Measurements from ENCODE around the gene PRKAG2. TPM values are rescaled to one million over a fixed set of nuclear protein-coding genes. Genes with fewer than 3 reads are reported as not detected.

The PRKAG2 gene
- total and polyA plus RNA-seq, 4 donors = 17.5 to 33.3 (median 23.9) TPM

DNA sequence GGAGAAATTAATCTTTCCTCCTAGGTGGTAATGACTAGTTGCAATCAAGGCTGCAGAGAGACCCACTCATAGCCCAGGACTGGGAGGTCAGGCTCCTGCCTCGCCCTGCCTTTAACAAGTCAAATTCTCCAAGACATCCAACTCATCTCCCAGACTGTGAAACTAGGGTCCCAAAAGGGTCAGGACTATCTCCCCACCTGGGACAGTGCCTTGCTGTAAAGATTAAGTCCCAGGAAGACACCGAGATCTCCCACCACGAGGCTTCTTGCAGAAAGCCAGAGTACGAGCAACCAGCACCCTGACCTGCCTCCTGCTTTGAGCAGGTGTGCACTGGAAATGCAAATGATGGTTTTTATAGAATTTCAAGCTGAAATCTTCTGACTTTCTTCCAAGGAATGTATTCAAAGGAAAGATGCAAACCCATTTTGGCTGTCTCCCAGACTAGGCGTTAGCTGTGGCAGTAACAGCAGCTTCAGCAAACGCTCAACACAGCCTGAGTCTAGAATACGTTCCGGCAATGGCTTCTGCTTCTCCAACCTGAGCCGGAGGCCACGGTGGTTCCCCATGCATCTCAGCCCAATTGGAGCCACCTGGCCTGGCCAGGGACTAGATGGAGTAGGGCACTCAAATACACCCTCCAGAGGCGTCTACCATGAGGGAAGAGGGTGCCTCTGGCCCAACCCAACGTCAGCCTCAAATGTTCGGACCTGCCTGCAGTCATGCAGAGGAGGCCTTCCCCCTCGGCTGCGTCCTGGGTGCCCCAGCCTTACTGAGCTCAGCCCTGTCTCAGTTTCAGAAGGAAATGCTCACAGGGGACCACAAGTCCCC is 170.4 kb downstream of the PRKAG2 start:
- Histone ChIP-seq H3K36me3 (ENCODE audit: control insufficient read depth in 4 of 4, insufficient read depth in 4 of 4, low read length in 4 of 4) (no peaks in the 10 kb centered on the region), H3K4me3 (no peak overlapping the region), H3K9me3 (ENCODE audit: control insufficient read depth in 4 of 4, insufficient read depth in 3 of 4, low read length in 3 of 4) (no peaks in the 10 kb centered on the region), H3K4me1 (ENCODE audit: control insufficient read depth in 5 of 5, insufficient read depth in 5 of 5, low read length in 5 of 5) (peaks cover 0 to 11% (median 4%) of the 10 kb centered on the region in 5 donors), H3K27me3 (ENCODE audit: control insufficient read depth in 3 of 3, insufficient read depth in 3 of 3, low read length in 2 of 3) (peaks cover 0 to 3% (median 0%) of the 10 kb centered on the region in 3 donors), H3K9ac (ENCODE audit: insufficient read depth in 1 of 2, low read length in 2 of 2) (no peak overlapping the region), H3K27ac (ENCODE audit: low read depth in 1 of 2, low read length in 1 of 2) (peak overlapping the region; percentile 17 to 75)
- WGBS, 2 donors = 84 to 91% methylated on average over 15 of the region's 15 CpGs
- ATAC-seq (ENCODE audit: insufficient read depth, low FRiP score) (no peak), DNase-seq (no peak)
- TF ChIP-seq, protein P1, sequence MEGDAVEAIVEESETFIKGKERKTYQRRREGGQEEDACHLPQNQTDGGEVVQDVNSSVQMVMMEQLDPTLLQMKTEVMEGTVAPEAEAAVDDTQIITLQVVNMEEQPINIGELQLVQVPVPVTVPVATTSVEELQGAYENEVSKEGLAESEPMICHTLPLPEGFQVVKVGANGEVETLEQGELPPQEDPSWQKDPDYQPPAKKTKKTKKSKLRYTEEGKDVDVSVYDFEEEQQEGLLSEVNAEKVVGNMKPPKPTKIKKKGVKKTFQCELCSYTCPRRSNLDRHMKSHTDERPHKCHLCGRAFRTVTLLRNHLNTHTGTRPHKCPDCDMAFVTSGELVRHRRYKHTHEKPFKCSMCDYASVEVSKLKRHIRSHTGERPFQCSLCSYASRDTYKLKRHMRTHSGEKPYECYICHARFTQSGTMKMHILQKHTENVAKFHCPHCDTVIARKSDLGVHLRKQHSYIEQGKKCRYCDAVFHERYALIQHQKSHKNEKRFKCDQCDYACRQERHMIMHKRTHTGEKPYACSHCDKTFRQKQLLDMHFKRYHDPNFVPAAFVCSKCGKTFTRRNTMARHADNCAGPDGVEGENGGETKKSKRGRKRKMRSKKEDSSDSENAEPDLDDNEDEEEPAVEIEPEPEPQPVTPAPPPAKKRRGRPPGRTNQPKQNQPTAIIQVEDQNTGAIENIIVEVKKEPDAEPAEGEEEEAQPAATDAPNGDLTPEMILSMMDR (IDR thresholded peaks at IDR 0.05; ENCODE audit: control extremely low read depth, extremely low read depth) = no peak

- H3K27me3 ChIP-seq (ENCODE audit: control insufficient read depth in 3 of 3, insufficient read depth in 3 of 3, low read length in 2 of 3) = peaks cover 0 to 3% (median 0%) of the 10 kb centered on the region in 3 donors
- no peak overlapping the region for H3K9ac ChIP-seq (ENCODE audit: insufficient read depth in 1 of 2, low read length in 2 of 2)
- peak overlapping the region; percentile 37 to 75 for H3K27ac ChIP-seq (ENCODE audit: low read depth in 1 of 2, low read length in 1 of 2)
- H3K4me1 ChIP-seq (ENCODE audit: control insufficient read depth in 5 of 5, insufficient read depth in 5 of 5, low read length in 5 of 5) = peaks cover 0 to 11% (median 4%) of the 10 kb centered on the region in 5 donors
- TF ChIP-seq, protein P1 (IDR thresholded peaks at IDR 0.05; ENCODE audit: control extremely low read depth, extremely low read depth) = peak; percentile 17
- no peak overlapping the region for H3K4me3 ChIP-seq
- DNase-seq (peak; percentile 52 to 72 (median 58)), ATAC-seq (ENCODE audit: insufficient read depth, low FRiP score) (peak; percentile 63)
- 23 to 24% methylated on average over 7 of the region's 7 CpGs for WGBS, 2 donors
- H3K36me3 ChIP-seq (ENCODE audit: control insufficient read depth in 4 of 4, insufficient read depth in 4 of 4, low read length in 4 of 4) = no peaks in the 10 kb centered on the region
- H3K9me3 ChIP-seq (ENCODE audit: control insufficient read depth in 4 of 4, insufficient read depth in 3 of 4, low read length in 3 of 4) = no peaks in the 10 kb centered on the region
Measured at GRCh38 chr7:151705636-151706276, 171.2 kb downstream of the PRKAG2 start.

DNA sequence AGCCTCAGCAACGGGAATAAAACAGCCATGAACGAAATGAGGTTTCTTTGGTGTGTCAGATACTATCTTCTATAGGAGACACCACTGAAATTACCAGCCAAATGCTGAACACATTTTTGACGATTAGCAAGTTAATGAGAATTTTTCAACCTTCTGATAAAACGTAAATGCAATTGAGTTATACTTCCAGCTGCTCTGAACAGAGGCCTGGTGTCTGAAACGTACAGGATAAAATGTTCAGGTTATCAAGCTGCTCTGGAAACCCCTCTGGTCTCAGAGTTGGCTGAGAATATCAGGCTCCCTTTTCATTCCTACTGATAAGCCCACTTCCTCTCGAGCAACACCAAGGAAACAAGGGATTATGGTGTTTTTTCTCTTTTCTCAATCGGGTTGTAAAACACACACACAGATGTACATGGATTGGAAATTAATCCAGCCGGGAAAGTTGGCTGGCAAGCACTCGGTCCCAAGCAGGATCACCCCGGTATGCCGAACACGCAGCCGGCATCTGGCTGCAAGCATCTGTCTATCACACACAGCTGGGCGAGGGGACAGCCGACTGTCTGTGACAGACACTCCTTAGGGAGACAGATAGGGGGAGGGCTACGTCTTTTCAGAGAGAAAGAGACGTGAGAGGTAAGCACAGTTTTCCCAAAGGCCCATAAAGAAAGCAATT is 171.8 kb downstream of the PRKAG2 start:
- TF ChIP-seq, protein P1 (IDR thresholded peaks at IDR 0.05; ENCODE audit: control extremely low read depth, extremely low read depth) = no peak
- peak overlapping the region; percentile 37 to 75 for H3K27ac ChIP-seq (ENCODE audit: low read depth in 1 of 2, low read length in 1 of 2)
- peaks cover 0 to 11% (median 4%) of the 10 kb centered on the region in 5 donors for H3K4me1 ChIP-seq (ENCODE audit: control insufficient read depth in 5 of 5, insufficient read depth in 5 of 5, low read length in 5 of 5)
- no peak overlapping the region for H3K4me3 ChIP-seq
- no peaks in the 10 kb centered on the region for H3K9me3 ChIP-seq (ENCODE audit: control insufficient read depth in 4 of 4, insufficient read depth in 3 of 4, low read length in 3 of 4)
- no peak for ATAC-seq (ENCODE audit: insufficient read depth, low FRiP score)
- WGBS, 2 donors = 54 to 72% methylated on average over 17 of the region's 17 CpGs
- DNase-seq = no peak
- H3K36me3 ChIP-seq (ENCODE audit: control insufficient read depth in 4 of 4, insufficient read depth in 4 of 4, low read length in 4 of 4) = no peaks in the 10 kb centered on the region
- H3K27me3 ChIP-seq (ENCODE audit: control insufficient read depth in 3 of 3, insufficient read depth in 3 of 3, low read length in 2 of 3) = peaks cover 0 to 3% (median 0%) of the 10 kb centered on the region in 3 donors
- no peak overlapping the region for H3K9ac ChIP-seq (ENCODE audit: insufficient read depth in 1 of 2, low read length in 2 of 2)
